Fibroblast of skin of abdomen (primary cell): ENCODE measurements around the gene GAREM1.
"Not testable (repeated sequence)": the region's sequence is repeated elsewhere in the genome, so short reads cannot be mapped to it uniquely, and the experiment has no call there.

Source experiments
- DNase-seq: peaks from one replicate; pipeline ENCODE4 v3.0.0-alpha.2; 2013

Gene GAREM1

DNA sequence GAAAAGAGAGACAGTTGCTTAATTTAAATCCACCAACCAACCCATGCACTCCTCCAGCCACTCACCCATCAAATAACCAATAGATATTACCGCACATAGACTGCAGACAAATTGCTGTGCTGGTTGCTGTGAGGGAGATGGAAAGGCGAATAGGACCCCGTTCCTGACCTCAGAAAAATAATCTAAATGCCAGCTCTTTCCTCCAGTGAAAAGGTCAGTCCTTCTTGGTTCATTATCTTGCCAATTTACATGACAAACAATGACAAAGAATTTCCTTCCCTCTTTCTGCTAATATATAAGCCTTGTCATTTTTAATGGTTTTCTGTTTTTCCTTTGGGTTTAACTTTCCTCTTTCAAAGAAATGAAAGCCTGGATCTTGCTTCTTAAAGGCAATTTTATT, 219.2 kb downstream of the GAREM1 start:
- no peak for DNase-seq

DNA sequence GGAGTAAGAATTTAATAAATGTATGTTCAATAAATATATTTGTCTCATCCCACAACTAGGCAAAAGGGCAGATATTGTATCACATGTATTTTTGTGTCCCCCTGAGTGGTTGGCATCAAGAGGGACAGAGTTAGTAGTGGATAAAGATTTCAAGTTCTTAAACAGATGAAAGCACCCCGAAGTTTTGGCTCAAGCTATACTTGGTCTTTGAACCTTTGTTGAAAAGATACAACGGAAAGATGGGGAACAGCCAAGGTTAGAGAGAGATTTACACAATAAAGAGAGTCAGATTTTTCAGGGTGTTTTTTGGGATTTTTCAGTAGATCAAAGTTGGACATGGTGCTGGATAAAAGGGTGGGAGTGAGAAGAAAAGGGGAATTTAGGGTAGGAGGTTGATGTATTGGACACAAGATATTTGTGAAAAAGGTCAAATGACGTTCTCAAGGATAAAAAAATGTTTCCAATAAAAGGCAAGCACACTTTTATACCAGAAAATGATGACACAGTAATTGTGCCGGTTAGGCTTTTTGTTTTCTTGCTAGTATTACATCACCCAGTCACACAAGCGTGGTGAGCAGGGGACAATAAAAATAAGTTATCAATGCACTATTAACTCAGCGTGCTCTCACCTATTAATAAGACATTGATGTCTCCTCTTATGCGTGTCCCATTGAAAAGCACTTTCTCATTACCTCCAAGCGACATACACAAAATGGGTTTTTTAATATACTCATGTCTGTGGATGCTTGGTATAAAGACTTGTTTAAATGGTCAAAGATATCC, 221.3 kb downstream of the GAREM1 start:
- no peak for DNase-seq

DNA sequence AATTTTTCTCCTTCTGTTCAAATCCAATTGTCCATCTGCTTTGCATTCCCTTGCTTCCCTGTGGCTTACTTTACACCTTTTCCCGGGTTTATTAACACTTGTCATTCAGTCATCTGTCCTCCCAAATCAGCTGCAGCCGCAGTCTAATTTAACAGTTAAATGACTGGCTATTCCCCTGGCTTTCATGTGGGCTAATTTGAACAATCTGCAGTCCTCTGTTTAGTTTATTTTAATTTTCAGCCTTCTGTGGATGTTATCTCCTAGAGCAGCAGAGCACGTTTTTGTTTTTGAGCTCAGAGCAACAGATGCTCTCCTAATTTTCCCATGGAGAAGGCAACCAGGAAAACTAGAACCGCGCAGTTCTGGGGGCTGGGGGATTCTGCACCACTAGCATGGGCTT, 225.8 kb downstream of the GAREM1 start:
- DNase-seq, result no peak

DNA sequence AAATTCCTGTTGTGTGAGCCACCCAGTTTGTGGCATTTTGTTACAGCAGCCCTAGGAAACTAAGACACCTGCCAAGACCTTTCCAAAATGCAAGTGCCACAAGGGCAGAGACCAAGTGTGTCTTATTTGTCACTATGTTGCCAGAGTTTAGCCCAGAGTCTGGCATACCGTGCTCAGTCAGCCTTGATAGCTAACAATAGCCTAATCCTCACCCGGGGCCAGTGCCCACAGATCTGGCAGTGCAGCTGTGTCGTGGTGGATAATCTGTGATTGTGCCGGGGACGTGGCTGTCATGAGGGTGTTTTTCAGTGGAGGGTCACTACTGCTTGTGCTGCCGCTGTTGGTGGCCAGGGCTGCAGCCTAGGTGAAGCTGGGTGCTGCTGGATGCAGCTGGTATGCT, 227.3 kb downstream of the GAREM1 start:
- no peak for DNase-seq

DNA sequence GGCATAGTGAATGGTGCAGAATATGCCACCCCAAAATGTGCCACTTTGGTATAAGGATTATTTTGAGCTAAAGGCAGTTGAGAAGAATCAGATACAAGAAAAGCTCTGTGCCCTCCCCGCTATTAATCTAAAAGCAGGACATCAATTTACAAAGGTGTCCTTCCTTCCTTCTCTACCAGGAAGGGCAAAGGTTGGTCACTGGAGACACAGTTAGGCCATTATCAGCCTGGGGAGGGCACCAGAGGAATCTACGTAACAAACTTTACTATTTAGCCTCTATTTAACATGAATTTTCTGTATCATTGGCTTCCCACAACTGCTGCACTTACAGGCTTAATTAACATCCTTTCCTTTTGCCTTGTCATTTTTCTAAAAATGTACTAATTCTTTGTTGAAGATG, 228.3 kb downstream of the GAREM1 start:
- no peak for DNase-seq

DNA sequence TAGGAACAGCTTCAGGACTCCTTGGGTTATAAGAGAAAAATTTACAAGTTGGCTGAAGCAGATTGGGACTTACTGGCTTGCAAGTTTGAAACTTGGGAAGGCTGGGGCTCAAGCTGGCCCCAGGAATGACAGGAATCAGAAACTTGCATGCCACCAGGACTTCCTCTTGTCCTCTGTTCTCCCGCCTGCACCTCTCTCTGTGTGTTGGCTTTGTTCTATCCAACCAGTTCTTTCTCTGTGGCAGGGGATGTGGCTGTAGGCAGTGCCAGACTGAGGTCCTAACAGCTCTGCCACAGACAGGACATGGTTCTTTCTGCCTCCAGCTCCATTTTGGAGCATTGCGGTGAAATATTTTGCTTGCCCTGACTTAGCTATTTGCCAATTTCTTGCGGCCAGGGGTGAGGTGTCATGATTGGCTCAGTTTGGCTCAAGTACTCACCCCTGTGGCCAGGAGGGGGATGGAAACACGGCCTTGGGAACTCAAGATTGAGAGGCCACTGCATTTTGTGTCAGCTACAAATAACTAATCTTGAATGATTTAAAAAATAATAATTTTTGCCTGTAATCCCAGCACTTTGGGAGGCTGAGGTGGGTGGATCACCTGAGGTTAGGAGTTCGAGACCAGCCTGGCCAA, 231.9 kb downstream of the GAREM1 start:
- DNase-seq, result no peak

DNA sequence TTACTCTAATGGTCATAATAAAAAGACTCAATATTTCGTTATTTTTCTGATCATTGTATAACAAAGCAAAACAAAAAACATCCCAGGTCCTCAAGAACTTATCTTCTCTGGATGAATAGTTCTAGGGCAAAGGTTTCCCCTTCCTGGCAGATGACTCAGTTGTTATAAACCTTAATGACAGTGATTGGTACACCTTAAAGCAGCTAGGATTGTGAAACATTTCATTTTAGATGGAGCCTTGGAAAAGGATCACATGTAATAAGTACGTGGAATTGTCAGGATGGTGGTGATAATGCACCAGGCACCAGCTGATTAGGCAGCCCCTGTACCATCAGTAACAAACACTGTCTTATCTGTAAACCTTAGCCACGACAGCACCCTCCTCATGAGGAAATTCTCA, 233.6 kb downstream of the GAREM1 start:
- DNase-seq, result no peak

DNA sequence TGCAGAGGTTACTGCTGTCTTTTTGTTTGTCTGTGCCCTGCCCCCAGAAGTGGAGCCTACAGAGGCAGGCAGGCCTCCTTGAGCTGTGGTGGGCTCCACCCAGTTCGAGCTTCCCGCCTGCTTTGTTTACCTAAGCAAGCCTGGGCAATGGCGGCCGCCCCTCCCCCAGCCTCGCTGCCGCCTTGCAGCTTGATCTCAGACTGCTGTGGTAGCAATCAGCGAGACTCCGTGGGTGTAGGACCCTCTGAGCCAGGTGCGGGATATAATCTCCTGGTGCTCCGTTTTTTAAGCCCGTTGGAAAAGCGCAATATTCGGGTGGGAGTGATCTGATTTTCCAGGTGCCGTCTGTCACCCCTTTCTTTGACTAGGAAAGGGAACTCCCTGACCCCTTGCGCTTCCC, 237.3 kb downstream of the GAREM1 start:
- DNase-seq, result not testable (repeated sequence)

DNA sequence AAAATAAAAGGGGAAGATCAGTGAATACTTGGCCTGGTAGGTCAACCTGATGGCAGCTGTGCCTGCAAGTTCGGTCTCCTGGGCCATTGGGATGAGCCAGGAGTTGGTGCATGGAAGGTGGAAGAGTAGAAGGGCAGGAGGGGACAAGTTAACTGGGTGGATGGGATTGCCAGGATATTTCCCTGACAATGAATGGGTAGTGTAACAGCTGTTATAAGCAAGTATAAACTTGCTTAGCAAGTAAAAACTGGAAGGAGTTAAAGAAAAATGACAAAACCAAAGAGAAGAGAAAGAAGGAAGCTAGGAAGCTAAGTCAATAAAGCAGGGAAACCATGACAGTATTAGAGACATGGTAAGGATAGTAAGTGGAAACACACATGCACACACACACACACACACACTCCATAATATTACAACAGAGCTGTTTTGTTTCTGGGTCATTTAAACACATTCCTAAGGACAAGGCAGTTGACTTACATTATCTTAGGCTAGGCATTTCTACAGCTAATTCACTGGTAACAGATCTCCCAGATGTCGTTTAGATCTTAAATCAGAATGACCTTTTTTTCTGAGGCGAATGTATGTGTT, 251.2 kb downstream of the GAREM1 start:
- DNase-seq, result no peak

DNA sequence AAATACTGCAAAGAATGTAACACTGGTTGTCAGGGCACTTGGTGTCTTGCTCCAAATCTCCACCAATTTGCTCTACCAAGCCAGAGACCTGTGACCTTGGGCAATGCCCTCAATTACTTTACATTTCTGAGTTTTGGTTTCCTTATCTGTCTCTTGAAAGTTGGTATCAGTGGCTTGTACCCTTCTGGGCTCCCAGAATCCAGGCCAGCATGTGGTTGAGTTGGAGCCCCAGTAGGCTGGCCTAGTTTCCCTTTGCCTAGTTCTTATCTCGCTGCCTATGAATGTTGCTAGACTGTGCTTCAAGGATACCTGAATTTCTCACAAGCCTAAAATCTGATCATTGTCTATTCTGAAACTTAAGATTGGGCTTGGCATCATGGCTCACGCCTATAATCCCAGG, 254.3 kb downstream of the GAREM1 start:
- DNase-seq, result no peak

DNA sequence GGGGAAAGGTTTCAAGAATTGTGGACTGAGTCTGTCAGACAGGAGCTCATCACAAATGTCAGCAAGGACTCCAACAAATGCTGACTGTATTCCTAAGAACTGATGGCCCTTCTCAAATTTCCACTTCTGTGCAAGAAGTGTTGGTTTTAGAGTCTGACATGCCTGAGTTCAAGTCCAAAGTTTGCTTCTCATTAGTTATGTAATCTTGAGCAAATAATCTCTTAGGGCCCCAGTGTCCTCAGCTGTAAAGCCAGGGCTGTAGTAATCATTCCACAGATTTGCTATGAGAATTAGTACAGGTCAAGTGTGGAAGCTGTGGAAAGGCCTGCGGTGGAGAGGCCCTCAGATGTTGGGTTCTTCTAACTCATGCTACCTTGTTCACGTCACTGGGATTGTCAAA, 257.0 kb downstream of the GAREM1 start:
- DNase-seq, result no peak
